ENCODE data around the gene MEGF11. TPM values are rescaled to one million over a fixed set of nuclear protein-coding genes. Genes with fewer than 3 reads are reported as not detected.
A peak's percentile ranks its signal among the peaks of the same experiment; 100 is the strongest.
"Not testable (repeated sequence)": the region's sequence is repeated elsewhere in the genome, so short reads cannot be mapped to it uniquely, and the experiment has no call there.

MEGF11 gene
- total and polyA plus RNA-seq, 4 donors: 6.2 to 20.3 (median 14.0) TPM

DNA sequence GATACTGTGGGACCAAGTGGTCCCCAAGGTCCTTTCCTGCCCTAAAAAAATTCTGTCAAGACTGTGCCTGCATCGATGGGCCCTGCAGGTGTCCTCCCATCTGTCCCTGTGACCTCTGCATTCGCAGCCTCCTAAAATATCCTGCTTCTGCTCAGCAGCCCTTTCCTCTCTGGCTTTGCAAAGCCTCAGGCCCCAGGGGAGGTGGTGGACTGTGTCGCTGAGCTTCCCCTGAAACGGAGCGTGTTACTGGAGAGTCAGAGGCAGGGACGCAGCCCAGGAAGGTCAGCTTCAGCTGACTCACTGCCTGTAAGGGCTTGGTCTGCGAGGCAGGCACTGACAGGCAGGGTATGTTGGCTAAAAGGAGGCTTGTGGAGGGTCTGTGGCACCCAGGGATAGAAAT, 274.2 kb downstream of the MEGF11 start:
- H3K27ac ChIP-seq (ENCODE audit: low read depth, low read length): no peak overlapping the region
- no peak overlapping the region for H3K4me3 ChIP-seq (ENCODE audit: low read depth, low read length)
- DNase-seq (ENCODE audit: low read depth in 4 of 6, low spot score in 6 of 6): no peak
- H3K36me3 ChIP-seq (ENCODE audit: control insufficient read depth, insufficient read depth, low read length): peaks cover 2% of the 10 kb centered on the region
- no peaks in the 10 kb centered on the region for H3K9me3 ChIP-seq (ENCODE audit: control insufficient read depth, insufficient read depth, low read length)
- H3K4me1 ChIP-seq (ENCODE audit: control insufficient read depth, insufficient read depth, low read length): peaks cover 18% of the 10 kb centered on the region
- 69% methylated on average over 6 of the region's 7 CpGs for WGBS (ENCODE audit: insufficient coverage)
- peaks cover 22% of the 10 kb centered on the region for H3K27me3 ChIP-seq (ENCODE audit: control insufficient read depth, insufficient read depth, low read length)

DNA sequence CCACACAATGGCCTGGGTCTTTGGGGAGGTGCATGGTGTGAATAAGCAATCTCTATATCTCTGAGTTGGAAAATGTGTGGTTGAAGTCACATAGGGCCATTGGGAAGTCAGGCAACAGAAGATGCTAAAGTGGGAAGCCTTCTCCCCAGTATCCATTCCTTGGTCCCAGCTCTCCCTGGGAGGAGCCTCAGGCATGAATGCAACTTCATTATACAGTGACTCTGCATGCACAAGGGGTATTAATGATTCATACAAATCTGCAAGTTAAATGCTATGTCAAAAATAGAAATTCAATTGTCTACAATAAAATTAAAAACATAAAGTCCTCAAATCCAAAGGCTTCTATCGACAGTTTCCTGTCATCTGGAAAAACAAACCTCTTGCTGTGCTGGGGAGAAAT, 275.4 kb downstream of the MEGF11 start:
- Histone ChIP-seq H3K4me1 (ENCODE audit: control insufficient read depth, insufficient read depth, low read length) (peaks cover 16% of the 10 kb centered on the region), H3K9me3 (ENCODE audit: control insufficient read depth, insufficient read depth, low read length) (no peaks in the 10 kb centered on the region), H3K27ac (ENCODE audit: low read depth, low read length) (no peak overlapping the region), H3K27me3 (ENCODE audit: control insufficient read depth, insufficient read depth, low read length) (peaks cover 19% of the 10 kb centered on the region), H3K36me3 (ENCODE audit: control insufficient read depth, insufficient read depth, low read length) (peaks cover 2% of the 10 kb centered on the region), H3K4me3 (ENCODE audit: low read depth, low read length) (no peak overlapping the region)
- DNase-seq (ENCODE audit: low read depth in 4 of 6, low spot score in 6 of 6): no peak
- WGBS (ENCODE audit: insufficient coverage): 71% methylated on average over 1 of the region's 1 CpG

DNA sequence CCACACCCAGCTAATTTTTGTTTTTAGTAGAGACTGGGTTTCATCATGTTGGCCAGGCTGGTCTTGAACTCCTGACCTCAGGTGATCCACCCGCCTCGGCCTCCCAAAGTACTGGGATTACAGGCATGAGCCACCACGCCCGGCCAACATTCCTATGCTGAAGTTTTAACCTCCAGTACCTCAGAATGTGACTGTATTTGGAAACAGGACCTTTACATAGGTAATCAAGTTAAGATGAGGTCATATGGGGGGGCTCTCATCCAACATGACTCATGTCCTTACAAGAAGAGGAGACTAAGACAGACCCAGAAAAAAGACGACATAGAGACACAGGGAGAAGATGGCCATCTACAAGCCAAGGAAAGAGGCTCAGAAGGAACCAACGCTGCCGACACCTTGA, 277.4 kb downstream of the MEGF11 start:
- not testable (repeated sequence) for H3K27me3 ChIP-seq (ENCODE audit: control insufficient read depth, insufficient read depth, low read length); DNase-seq (ENCODE audit: low read depth in 4 of 6, low spot score in 6 of 6); H3K36me3 ChIP-seq (ENCODE audit: control insufficient read depth, insufficient read depth, low read length); H3K4me3 ChIP-seq (ENCODE audit: low read depth, low read length); H3K4me1 ChIP-seq (ENCODE audit: control insufficient read depth, insufficient read depth, low read length); H3K9me3 ChIP-seq (ENCODE audit: control insufficient read depth, insufficient read depth, low read length); H3K27ac ChIP-seq (ENCODE audit: low read depth, low read length)
- WGBS (ENCODE audit: insufficient coverage): 93% methylated on average over 6 of the region's 7 CpGs

DNA sequence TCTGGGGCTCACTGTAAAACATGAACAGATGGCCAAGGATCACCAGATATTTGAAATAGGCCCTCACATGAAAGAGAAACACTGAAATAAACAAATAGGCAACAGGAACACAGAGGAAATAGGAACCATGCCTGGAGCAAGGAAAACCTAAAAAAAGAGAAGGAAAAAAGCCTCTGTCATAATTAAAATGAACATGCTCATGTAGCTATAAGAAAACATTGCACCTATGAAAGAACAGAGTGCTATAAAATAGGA, 281.9 kb downstream of the MEGF11 start:
- Histone ChIP-seq H3K9me3 (ENCODE audit: control insufficient read depth, insufficient read depth, low read length) (no peaks in the 10 kb centered on the region), H3K27me3 (ENCODE audit: control insufficient read depth, insufficient read depth, low read length) (no peaks in the 10 kb centered on the region), H3K4me1 (ENCODE audit: control insufficient read depth, insufficient read depth, low read length) (peaks cover 8% of the 10 kb centered on the region), H3K36me3 (ENCODE audit: control insufficient read depth, insufficient read depth, low read length) (no peaks in the 10 kb centered on the region), H3K27ac (ENCODE audit: low read depth, low read length) (no peak overlapping the region), H3K4me3 (ENCODE audit: low read depth, low read length) (no peak overlapping the region)
- no peak for DNase-seq (ENCODE audit: low read depth in 4 of 6, low spot score in 6 of 6)

DNA sequence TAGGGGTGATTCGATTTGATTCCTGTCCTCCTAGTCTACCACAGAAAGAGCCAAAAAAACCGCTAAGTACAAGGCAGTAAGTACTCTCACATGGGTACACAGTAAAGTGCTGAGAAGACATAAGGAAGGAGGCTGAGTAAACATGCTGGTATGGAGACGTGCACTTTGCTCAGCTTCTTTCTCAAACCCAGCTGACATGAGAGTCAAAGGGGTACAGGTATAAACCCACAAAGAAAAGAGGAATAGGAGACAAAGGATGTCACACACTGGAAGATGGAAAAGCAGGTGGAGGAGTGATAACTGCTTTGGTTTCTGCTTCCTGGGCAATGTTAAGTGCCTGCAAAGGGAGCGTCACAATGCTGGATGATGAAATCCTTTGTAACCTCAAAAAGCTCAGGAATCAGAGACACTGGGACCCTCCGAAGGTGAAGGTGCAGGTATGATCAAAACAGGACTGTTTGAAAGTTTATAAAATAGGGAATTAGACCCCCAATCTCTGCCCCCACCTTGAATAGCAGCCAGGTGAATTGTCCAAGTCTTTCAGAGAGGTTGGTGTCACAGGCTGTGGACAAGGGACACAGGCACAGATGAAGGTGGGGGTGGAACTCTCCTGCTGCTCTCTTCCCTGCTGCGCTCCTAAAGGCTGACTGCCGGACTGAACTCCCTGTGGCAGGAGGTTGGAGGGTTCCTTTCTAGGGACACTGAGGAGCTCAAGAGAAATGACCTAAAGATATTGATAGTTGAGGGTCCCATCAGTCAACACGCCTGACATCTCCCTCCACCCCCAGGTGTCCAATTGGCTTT, 282.4 kb downstream of the MEGF11 start:
- Histone ChIP-seq H3K36me3 (ENCODE audit: control insufficient read depth, insufficient read depth, low read length) (no peaks in the 10 kb centered on the region), H3K27ac (ENCODE audit: low read depth, low read length) (no peak overlapping the region), H3K4me3 (ENCODE audit: low read depth, low read length) (no peak overlapping the region), H3K9me3 (ENCODE audit: control insufficient read depth, insufficient read depth, low read length) (no peaks in the 10 kb centered on the region), H3K4me1 (ENCODE audit: control insufficient read depth, insufficient read depth, low read length) (peaks cover 8% of the 10 kb centered on the region), H3K27me3 (ENCODE audit: control insufficient read depth, insufficient read depth, low read length) (no peaks in the 10 kb centered on the region)
- no peak for DNase-seq (ENCODE audit: low read depth in 4 of 6, low spot score in 6 of 6)
- 71% methylated on average over 2 of the region's 8 CpGs for WGBS (ENCODE audit: insufficient coverage)

DNA sequence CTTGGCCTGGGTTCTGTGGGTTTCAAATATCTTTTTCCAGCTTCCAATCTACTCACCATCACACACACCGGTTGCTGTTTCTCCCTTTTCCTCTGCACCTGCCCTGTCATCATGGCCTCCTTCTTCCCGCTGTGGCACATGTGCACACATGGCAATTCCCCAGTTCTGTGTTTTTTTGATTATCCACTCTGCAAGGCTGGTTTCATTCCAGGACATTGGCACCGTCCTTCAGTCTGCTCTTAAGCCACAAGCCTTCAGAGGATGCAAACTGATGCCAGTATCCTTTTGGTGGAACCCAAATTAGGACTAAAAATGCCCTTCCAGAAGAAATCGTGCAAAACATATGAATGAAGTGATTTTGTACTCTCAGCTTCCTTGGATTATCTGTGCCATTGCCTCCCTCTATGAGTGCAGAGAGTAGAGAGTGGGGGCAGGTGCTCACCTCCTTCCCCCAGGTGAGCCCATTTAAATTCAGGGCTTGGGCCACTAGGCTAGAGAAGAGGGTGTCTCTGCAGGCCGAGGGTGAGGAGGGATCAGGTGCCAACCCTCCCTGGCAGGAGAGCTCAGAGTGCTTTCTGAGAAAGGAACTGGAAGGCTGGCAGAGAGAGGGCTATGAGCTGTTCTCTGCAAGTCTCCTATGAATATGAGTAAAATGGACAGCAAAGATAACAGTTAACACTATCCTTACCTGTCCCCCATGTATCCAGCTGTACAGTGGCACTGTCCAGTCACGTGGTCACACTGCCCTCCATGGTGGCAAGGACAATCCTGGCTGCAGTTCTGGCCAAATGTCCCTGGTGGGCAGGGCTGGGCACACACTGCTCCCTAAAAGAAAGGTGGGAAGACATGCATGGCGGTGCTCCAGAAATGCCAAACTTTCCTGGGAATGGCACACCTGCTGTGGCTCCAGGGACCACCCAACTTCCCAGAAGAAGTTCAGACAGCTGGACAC, 283.4 kb downstream of the MEGF11 start:
- H3K27me3 ChIP-seq (ENCODE audit: control insufficient read depth, insufficient read depth, low read length): no peaks in the 10 kb centered on the region
- H3K4me3 ChIP-seq (ENCODE audit: low read depth, low read length): no peak overlapping the region
- peaks cover 8% of the 10 kb centered on the region for H3K4me1 ChIP-seq (ENCODE audit: control insufficient read depth, insufficient read depth, low read length)
- no peaks in the 10 kb centered on the region for H3K9me3 ChIP-seq (ENCODE audit: control insufficient read depth, insufficient read depth, low read length)
- H3K36me3 ChIP-seq (ENCODE audit: control insufficient read depth, insufficient read depth, low read length): no peaks in the 10 kb centered on the region
- WGBS (ENCODE audit: insufficient coverage): 85% methylated on average over 6 of the region's 7 CpGs
- no peak overlapping the region for H3K27ac ChIP-seq (ENCODE audit: low read depth, low read length)
- DNase-seq (ENCODE audit: low read depth in 4 of 6, low spot score in 6 of 6): no peak

DNA sequence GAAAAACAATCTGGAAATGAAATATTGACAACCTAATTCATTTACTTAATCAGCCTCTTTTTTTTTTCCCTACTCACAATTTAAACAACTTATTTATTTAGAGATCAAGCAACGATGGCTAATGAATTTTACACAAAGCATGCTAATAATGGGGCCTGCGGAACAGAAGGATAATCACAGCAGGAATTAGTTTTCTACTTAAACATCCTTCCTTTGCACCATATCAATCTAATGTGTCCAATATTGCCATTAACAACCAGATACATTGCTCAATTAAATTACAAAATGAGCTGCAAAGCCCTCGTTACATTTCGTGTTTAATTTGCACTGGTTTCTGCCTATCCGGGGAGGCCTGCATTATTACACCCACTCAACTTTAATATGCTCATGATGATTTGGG, 285.0 kb downstream of the MEGF11 start:
- Histone ChIP-seq H3K4me1 (ENCODE audit: control insufficient read depth, insufficient read depth, low read length) (peaks cover 8% of the 10 kb centered on the region), H3K4me3 (ENCODE audit: low read depth, low read length) (no peak overlapping the region), H3K27ac (ENCODE audit: low read depth, low read length) (no peak overlapping the region), H3K9me3 (ENCODE audit: control insufficient read depth, insufficient read depth, low read length) (no peaks in the 10 kb centered on the region), H3K27me3 (ENCODE audit: control insufficient read depth, insufficient read depth, low read length) (peaks cover 2% of the 10 kb centered on the region), H3K36me3 (ENCODE audit: control insufficient read depth, insufficient read depth, low read length) (peaks cover 5% of the 10 kb centered on the region)
- 92% methylated on average over 2 of the region's 5 CpGs for WGBS (ENCODE audit: insufficient coverage)
- peak in 1 of 6 donors; percentile 95 for DNase-seq (ENCODE audit: low read depth in 4 of 6, low spot score in 6 of 6)

DNA sequence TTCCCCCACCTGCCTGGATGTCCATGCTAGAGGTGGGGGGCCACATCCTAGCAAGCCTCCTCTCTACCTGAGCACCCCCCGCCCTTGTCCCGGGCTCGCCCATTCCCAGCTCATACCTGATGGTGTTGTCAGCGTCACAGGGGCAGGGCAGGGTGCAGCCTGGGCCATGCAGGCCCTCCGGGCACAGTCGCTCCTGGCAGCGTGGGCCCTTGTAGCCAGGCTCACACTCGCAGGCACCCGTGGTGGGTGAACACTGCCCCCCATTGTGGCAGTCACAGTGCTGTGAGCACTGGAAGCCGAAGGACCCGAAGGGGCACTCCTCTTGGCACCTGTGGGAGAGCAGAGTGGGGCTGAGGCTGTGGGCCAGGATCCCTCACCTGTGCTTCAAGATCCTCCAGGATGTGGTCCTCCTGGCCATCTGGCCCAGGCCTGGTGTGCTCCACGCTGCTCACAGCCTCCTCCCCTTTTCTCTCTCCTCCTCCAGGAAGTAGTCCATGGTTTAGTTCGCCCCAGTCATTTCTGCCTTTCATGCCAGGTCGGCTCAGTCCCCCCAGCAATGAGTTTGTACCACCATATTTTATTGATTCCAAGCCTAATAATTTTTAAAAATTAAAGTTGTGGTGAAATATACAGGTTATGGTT, 288.6 kb downstream of the MEGF11 start:
- 91% methylated on average over 12 of the region's 14 CpGs for WGBS (ENCODE audit: insufficient coverage)
- peaks cover 6% of the 10 kb centered on the region for H3K27me3 ChIP-seq (ENCODE audit: control insufficient read depth, insufficient read depth, low read length)
- H3K9me3 ChIP-seq (ENCODE audit: control insufficient read depth, insufficient read depth, low read length): no peaks in the 10 kb centered on the region
- H3K4me3 ChIP-seq (ENCODE audit: low read depth, low read length): no peak overlapping the region
- peaks cover 5% of the 10 kb centered on the region for H3K36me3 ChIP-seq (ENCODE audit: control insufficient read depth, insufficient read depth, low read length)
- H3K4me1 ChIP-seq (ENCODE audit: control insufficient read depth, insufficient read depth, low read length): peaks cover 8% of the 10 kb centered on the region
- DNase-seq (ENCODE audit: low read depth in 4 of 6, low spot score in 6 of 6): no peak
- H3K27ac ChIP-seq (ENCODE audit: low read depth, low read length): no peak overlapping the region

DNA sequence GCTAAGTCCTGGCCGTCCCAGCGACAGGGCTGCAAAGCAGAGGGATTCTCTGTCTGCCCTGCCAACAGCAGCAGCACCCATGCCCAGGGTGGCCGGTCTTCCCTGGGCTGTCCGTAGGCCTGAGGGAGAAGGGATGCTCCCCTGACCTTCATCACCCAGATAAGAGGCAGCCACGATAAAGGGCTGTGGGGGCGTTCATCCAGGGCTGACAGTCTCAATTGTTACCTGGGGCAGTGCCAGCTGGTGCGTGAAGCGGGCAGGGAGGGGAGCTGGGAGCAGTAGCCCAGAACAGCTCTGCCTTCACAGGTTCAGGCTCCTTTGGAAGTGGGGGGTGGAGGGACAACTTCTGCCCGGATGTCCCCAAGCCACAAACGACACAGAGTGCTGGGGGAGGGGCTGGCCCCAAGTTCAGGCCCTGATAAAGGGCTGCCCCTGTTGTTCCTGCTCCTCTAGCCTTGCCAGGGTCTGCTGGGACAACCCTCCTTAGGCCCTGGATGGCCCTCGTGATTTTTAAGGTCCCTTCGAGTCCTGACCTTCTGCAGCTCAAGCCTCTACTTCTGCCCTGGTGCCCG, 289.6 kb downstream of the MEGF11 start:
- 64% methylated on average over 11 of the region's 13 CpGs for WGBS (ENCODE audit: insufficient coverage)
- Histone ChIP-seq H3K36me3 (ENCODE audit: control insufficient read depth, insufficient read depth, low read length) (peaks cover 5% of the 10 kb centered on the region), H3K27ac (ENCODE audit: low read depth, low read length) (no peak overlapping the region), H3K27me3 (ENCODE audit: control insufficient read depth, insufficient read depth, low read length) (peaks cover 6% of the 10 kb centered on the region), H3K4me3 (ENCODE audit: low read depth, low read length) (no peak overlapping the region), H3K9me3 (ENCODE audit: control insufficient read depth, insufficient read depth, low read length) (no peaks in the 10 kb centered on the region), H3K4me1 (ENCODE audit: control insufficient read depth, insufficient read depth, low read length) (peaks cover 7% of the 10 kb centered on the region)
- DNase-seq (ENCODE audit: low read depth in 4 of 6, low spot score in 6 of 6): no peak
